ENCODE results near the gene NEK10.

- TF ChIP-seq POLR2AphosphoS5 (IDR thresholded peaks at IDR 0.05; ENCODE audit: insufficient read depth, low read depth, low read length) (no peak), FOS (IDR thresholded peaks at IDR 0.05; ENCODE audit: borderline replicate concordance, insufficient read depth, low read length) (no peak), GATA2 (IDR thresholded peaks at IDR 0.05; ENCODE audit: insufficient read depth, insufficient read length, low read depth, low read length) (no peak), CTCF (IDR thresholded peaks at IDR 0.05; ENCODE audit: extremely low read depth in 1 of 2, insufficient read depth in 1 of 2, low read depth in 1 of 2, low read length in 2 of 2) (no peak), POLR2A (IDR thresholded peaks at IDR 0.05; ENCODE audit: low read depth, low read length) (no peak), EZH2 (IDR thresholded peaks at IDR 0.05; ENCODE audit: borderline replicate concordance, low read depth, low read length, severe bottlenecking) (no peak), MAX (IDR thresholded peaks at IDR 0.05; ENCODE audit: insufficient read depth, insufficient read length) (no peak), MYC (IDR thresholded peaks at IDR 0.05; ENCODE audit: low read depth, low read length) (no peak)
Observed at GRCh38 chr3:27108322-27108721, 260.9 kb downstream of the NEK10 start.
